ENCODE results near the gene ADGRD1. TPM values are rescaled to one million over a fixed set of nuclear protein-coding genes. Genes with fewer than 3 reads are reported as not detected.

The ADGRD1 gene
- polyA plus RNA-seq, 3 donors = 3.3 to 11.0 (median 10.3) TPM

DNA sequence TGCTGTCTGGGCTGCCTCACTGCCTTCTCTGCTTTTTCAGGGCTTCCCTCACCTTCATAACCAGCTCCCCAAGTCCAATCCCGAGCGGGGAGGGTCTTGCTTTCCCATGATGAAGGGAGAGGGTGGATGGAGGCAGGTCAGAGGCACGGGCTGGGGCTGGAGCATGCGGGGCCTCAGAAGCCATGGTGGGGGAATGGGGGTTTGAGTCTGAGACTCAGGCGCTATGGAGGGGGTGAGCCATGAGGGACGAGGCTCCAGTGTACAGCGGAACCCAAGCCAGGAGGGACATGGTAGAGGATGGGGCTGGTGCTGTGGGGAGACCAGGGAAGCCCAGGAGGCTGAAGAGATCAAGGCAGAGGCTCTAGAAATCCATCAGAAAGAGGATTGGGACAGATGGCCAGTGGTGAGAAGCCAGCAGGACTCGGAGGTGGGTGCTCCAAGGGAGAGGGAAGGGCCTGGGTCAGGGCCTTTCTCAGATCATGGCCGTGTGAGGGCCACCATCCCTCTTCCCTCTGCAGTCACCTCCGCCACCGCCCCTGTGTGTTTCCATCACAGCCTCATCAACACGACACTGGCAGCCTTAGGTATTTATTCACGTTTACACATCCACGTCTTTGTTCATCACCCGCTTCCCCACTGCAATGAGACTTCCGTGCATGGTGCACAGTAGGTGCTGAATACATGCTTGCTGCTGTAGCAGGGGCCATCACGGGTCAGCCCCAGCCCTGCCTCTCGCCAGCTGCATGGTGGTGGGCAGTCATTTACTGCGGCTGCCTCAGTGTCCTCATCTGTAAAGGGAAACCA lies 144.7 kb downstream of the ADGRD1 start:
- H3K27ac ChIP-seq (ENCODE audit: low read depth, low read length) = no peak overlapping the region
- WGBS, 3 donors = 84 to 91% (median 89%) methylated on average over 19 of the region's 19 CpGs

DNA sequence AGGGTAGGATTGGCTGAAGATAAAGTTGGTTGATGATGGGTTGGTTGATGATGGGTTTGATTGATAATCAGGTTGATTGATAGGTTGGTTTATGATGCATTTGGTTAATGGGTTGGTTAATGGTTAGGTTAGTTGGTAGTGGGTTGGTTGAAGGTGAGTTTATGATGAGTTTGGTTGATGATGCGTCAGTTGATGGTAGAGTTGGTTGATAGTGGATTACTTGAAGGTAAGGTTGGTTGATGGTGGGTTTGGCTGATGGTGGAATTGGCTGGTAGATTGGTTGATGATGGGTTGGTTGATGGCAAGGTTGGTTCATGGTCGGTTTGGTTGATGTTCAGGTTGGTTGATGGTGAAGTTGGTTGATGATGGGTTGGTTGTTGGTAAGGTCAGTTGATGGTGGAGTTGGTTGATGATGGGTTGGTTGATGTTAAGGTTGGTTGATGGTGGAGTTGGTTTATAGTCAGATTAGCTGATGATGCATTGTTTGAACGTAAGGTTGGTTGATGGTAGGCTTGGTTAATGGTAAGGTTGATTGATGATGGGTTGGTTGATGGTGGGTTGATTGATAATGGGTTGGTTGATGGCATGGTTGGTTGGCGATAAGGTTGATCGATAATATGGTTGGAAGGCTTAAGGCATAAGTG lies 146.4 kb downstream of the ADGRD1 start:
- H3K27ac ChIP-seq (ENCODE audit: low read depth, low read length) = no peak overlapping the region
- WGBS, 3 donors = 89 to 96% (median 95%) methylated on average over 5 of the region's 5 CpGs

DNA sequence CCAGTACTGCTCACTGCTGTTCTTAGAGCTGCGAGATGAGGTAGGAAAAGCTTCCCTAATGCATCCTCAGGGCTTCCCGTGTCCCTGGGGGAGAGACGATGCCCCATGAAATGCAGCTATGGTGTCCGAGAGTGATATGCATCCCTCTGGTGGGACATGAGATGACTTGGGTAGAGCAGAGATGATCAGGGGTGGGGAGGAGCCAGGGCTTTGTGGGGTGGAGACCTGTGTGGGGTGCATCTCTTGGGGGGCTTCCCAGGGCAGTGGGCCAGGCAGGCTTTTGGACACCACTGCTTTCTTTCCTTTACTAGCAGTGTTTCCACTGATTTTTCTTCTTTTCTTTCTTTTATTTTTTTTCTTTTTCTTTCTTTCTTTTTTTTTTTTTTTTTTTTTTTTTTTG lies 147.3 kb downstream of the ADGRD1 start:
- no peak overlapping the region for H3K27ac ChIP-seq (ENCODE audit: low read depth, low read length)
- WGBS, 3 donors = 84 to 96% (median 87%) methylated on average over 4 of the region's 4 CpGs

DNA sequence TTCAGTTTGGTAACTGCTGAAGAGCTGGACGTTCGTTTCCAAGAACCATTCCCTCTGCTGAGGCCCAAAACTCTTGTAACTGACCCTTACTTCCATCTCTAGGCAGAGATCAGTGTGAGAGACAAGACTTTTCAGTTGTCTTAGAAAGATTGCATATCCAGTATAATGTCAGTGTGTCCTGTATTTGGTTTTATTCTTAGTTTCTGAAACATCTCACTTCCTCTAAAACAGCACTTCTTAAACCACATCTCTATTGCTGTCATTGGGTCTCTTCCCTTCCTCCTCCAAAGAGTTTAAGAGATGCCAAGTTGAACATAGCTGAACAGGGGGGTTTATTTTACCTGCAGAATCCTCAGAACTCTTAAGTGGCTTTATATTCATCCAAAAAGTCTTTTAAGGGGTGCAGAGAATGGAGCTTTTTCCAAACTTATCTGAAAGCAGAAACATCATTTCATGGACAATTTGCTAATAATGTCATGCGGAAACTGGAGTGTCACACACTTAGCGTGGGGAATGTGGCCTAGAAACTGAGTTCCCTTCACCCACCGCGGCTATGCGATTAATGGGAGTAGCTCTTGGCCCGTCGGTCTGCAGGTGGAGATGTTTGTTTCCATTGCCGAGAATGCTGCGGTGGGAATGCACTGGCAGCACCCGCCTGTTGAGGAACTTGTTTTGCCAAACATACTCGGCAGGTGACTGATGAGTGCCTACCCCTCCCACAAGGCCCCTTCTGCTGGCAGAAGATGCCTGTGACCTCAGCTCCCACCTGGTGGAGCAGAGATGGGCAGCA lies 148.2 kb downstream of the ADGRD1 start:
- H3K27ac ChIP-seq (ENCODE audit: low read depth, low read length) = no peak overlapping the region
- WGBS, 3 donors = 72 to 86% (median 83%) methylated on average over 13 of the region's 13 CpGs

DNA sequence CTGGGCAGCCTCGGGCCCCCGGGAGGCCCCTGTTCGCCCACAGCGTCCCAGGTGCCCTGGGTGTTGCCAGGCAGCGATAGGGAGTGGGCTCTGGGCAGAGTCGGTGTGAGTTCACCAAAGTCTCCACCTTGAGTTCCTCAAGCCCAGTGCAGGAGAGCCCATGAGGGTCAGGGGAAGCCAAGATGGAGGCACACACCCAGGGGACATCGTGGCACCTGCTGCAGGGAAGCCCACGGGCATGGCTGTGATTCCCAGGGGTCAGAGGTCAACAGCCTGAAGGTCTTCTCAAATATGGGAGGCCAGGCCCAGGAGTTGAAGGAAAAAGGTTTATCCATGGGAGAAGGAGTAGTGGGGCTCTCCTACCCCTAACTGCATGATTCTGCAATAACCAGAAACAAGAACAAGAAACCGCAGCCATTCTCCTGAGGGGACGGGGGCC lies 148.8 kb downstream of the ADGRD1 start:
- no peak overlapping the region for H3K27ac ChIP-seq (ENCODE audit: low read depth, low read length)
- WGBS, 3 donors = 87 to 91% (median 90%) methylated on average over 10 of the region's 10 CpGs

DNA sequence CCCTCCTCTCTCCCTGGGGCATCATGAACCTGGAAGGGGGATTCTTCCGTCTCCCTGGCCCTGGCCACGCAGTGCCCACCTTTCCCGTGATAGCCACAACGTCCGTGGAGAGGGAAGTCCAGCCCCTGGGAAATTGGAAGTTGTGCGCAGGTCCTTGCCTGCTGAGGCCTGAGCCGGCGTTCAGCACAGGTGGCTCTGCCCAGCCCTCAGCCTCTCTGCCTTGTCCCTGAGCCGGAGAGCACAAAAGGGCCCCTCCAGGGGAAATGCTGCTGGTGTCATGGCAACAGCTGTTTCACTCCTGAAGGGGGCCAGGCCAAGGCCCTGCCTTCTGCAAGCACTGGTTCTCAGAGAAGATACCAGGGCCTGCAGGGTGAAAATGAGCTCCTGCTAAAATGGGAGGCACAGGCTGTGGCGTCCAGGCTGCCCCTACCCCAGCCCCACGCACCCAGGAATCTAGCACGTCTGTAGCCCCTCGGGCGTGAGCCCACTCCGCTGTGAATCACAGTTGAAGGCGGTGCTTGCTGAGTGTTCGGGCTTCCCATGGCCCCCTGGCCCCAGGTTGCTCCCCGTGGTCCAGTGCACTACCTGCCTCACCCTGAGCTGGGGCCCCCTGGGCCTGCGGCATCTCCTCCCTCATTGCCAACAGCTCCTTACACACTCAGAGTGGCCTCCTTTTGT lies 149.4 kb downstream of the ADGRD1 start:
- no peak overlapping the region for H3K27ac ChIP-seq (ENCODE audit: low read depth, low read length)
- 85 to 90% (median 89%) methylated on average over 19 of the region's 19 CpGs for WGBS, 3 donors

DNA sequence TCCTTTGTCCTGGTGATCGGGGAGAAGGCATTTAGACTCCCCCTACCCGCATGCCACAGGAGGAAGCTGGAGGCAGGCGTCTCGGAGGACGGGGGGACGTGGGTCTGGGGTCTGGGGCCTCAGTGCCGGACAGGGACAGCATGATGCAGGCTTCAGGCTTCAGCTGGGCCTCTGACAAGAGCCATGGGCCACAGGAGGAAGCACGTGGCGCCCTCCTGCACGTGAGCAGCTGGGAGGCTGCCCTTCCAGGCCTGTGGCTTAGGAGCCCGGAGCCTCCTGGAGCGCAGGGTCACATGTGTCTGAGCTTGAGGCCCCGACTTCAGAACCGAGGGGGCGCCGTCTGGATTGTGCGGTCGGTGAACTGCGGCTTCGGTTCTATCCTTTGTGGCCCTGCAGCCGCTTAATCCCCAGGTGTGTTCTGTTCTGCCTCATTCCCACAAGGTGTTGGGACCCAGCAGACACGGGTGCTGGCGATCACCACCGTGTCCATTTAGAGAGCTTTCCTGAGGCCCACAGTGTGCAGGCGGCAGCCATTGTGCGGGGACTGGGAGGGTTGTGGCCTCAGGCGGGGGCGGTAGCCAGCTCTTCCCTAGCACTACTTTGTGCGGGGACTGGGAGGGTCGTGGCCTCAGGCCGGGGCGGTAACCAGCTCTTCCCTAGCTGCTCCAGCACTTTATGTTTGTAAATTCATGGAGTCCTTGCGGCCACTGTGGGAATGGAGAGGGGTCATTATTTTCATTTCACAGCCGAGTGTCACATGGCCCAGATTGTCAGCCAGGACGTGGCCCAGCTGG lies 150.2 kb downstream of the ADGRD1 start:
- no peak overlapping the region for H3K27ac ChIP-seq (ENCODE audit: low read depth, low read length)
- 84 to 87% (median 85%) methylated on average over 35 of the region's 35 CpGs for WGBS, 3 donors

DNA sequence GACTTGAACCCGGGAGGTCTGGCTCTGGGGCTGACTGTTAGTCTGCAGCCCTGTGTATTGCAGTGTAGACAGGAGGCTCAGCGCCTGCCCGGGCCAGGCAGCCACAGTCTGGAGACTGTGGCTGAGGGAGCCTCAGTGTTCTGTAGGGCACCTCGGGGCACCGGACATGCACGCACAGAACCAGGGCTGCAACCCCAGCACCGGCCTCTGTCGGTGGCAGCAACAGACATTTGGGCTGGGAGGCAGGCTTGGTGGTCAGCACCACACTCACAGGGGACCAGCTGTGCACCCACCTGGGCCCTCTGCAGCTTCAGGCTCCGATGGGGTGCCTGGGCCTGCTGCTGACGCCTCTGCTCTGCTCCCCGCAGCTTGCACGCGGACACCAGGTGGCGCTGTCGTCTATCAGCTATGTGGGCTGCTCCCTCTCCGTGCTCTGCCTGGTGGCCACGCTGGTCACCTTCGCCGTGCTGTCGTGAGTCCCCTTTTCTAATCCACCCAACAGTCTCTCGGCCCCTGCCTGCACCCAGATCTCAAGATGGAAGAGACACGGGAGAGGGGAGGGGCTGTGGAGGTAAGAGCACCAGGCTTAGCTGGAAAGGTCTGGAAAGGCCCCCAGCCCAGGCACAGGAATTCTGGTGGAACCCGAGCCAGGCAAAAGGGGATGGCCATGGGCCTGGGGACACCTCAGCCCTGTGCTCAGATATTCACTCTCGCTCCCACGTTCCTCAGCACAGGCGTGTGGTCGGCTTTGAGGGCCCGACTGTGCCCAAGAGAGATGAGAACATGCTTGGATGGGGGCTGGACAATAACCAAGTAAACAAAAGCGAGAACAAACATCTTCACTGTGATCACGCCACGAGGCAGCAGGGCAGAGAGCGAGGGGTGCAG lies 151.0 kb downstream of the ADGRD1 start:
- WGBS, 3 donors = 32 to 40% (median 35%) methylated on average over 32 of the region's 32 CpGs
- no peak overlapping the region for H3K27ac ChIP-seq (ENCODE audit: low read depth, low read length)

DNA sequence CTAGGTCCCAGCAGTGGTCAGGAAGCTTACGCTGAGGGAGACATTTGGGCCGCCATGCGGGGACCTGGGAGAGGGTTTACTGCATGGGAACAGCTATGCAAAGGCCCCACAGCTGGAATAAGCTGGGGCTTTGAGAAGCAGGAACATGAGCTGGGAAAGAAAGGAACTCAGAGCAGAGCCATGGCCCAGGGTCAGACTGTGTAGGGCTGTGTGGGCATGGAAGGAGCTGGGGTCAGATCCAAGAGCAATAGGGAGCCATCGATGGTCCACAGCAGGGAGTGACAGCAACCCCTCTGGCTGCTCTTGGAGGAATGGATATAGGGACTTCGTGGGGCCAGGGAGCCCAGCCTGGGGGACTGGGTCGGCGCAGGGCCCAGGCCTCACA lies 151.6 kb downstream of the ADGRD1 start:
- H3K27ac ChIP-seq (ENCODE audit: low read depth, low read length) = no peak overlapping the region
- WGBS, 3 donors = 91 to 93% (median 92%) methylated on average over 7 of the region's 7 CpGs

DNA sequence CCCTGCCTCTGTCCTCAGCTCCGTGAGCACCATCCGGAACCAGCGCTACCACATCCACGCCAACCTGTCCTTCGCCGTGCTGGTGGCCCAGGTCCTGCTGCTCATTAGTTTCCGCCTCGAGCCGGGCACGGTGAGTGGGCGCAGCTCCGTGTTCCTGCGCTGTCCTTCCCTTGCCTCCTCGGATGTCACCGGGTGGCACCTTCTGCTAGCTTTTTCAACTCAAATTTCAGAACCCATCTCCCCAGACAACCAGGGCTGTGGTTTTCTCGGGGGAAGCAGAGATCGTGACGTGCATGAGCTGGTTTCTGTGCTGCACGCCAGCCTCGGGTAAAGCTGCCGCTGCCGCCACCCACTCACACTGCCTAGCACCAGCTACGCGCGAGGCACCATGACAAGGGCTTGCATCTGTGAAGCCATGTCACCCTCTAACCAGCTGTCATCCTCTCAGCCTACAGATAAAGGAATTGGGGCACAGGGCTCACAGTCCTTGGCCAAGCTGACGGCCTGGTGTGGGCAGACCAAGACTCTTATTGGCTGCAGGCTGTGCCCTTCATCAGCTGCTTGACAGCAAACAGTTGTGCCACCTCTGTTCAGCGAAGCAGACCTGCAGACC lies 152.1 kb downstream of the ADGRD1 start:
- 81 to 87% (median 83%) methylated on average over 27 of the region's 27 CpGs for WGBS, 3 donors

DNA sequence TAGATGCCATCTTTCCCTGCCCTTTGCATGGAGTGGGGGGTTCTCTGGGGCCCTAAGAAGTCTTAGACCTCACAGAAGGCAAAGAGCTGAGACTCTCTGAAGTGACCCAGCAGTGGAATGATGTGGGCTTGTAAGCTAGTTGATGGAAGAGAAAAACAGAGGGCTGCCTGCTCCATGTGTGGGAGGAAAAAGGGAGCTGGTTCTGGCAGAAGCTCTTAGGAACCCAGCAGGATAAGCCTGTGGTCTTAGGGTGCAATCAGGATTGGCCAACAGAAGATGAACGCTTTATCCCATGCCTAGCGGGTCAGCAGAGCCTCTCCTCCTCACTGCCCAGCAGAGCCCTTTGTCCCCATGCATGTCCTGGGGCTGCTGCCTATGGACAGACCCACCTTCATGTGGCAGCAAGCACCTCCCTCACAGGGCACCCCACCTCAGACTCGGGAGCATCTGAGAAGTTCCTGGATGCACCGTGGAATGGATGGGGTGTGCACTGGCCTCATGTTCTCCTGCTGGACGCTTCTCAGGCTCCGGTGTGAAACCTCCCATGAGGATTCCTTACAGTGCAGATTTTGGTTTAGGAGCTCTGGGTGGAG lies 152.7 kb downstream of the ADGRD1 start:
- WGBS, 3 donors = 75 to 92% (median 81%) methylated on average over 6 of the region's 6 CpGs
- H3K27ac ChIP-seq (ENCODE audit: low read depth, low read length) = no peak overlapping the region

More for the DNA sequence above, 152.1 kb downstream of the ADGRD1 start:
- H3K27ac ChIP-seq (ENCODE audit: low read depth, low read length) = no peak overlapping the region

DNA sequence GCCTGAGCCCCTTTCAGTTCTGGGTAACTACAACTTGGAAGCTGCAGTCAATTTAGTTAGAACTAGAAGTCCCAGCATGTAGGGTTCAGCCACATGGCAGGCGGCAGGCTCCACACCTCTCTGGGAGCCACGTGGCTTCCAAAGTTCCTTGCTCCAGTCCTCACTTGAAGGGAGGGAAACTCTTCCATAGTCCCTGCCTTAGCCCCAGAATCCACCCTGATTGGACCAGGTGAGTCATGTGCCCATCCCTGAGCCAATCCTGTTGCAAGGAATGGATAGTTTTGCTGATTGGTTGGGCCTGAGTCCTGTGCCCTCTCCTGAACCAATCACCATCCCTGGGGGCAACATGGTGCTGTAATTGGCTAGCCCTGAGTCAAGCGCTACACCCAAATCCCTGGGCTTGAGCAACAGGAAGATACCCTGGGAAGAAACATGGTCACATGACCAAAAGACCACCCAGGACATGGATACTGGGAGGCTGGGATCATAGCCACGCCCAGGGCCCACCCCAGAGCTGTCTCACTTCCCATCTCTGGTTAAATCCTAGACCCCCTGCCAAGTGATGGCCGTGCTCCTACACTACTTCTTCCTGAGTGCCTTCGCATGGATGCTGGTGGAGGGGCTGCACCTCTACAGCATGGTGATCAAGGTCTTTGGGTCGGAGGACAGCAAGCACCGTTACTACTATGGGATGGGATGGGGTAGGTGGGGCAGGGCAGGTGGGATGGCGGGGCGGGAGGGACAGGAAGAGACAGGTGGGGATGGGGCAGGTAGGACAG lies 154.7 kb downstream of the ADGRD1 start:
- H3K27ac ChIP-seq (ENCODE audit: low read depth, low read length) = no peak overlapping the region
- 87 to 92% (median 88%) methylated on average over 10 of the region's 10 CpGs for WGBS, 3 donors

DNA sequence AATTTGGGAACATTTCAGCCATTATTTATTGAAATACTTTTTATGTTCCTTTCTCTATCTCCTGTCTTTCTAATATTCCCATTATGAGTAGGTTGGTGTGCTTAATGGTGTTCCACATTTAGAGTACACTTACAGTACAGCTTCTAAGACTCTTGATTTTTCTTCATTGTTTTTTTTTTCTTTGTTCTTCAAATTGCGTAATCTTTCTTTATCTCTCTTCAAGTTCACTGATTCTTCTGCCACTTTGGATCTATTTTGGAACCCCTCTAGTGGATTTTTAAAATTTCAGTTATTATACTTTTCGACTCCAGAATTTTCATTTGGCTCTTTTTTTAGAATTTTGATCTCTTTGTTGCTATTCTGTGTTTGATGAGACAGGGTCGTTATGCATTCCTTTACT lies 157.7 kb downstream of the ADGRD1 start:
- 87 to 91% (median 90%) methylated on average over 3 of the region's 3 CpGs for WGBS, 3 donors
- H3K27ac ChIP-seq (ENCODE audit: low read depth, low read length) = no peak overlapping the region

DNA sequence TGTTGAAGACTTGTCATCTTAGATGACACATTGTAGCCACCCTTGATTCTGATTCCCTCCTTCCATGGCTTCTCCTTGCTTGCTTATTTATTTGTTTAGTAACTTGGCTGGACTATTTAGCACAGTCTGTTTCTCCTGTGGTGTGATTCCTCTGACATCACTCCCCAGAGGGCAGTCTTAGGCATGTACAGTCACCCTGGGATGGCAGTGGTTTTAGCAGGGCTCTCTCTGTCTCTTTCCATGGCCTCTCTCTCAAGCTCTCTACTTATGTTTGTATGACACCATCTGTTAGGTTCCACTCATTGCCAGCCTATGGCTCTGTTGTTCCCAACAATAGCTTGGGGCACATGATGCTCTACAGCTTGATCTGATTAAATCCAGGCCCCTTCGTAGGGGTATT lies 158.3 kb downstream of the ADGRD1 start:
- H3K27ac ChIP-seq (ENCODE audit: low read depth, low read length) = no peak overlapping the region
- 65 to 88% (median 86%) methylated on average over 1 of the region's 1 CpG for WGBS, 3 donors

DNA sequence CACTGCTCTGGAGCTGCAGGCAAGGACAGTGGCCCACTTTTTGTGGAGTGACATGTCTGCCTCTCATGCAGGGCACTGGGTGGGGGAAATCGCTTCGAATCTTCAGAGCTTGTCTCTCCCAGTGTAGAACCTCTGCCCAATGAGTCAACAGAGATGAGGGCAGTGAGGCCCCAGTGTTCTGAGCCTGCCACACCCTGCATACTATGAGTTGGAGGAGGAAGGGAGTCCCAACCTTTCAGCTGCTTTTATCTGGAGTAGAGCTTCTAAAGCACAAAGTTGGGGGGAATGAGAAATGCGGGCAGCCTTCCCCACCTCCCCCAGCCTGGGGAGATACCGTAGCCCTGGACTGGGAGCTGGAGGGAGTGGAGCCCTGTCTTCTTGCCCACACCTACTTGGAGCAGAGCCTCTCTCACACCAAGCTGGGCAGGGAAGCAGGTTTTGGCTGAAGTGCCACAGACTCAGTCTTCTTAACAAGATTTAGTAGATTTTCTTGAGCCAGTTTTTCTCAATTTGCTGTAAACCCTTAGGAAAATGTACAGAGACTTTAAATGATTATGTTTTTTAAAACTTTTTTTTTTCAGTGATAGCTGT lies 159.1 kb downstream of the ADGRD1 start:
- WGBS, 3 donors = 53 to 70% (median 70%) methylated on average over 4 of the region's 4 CpGs

More for the DNA sequence above, 159.1 kb downstream of the ADGRD1 start:
- H3K27ac ChIP-seq (ENCODE audit: low read depth, low read length) = no peak overlapping the region

All from adipose tissue (tissue), 3 donors.